Psoas muscle (tissue), 8 donors: ENCODE measurements around the gene REEP2. TPM values are rescaled to one million over a fixed set of nuclear protein-coding genes. Genes with fewer than 3 reads are reported as not detected.

Experiments used
- ATAC-seq, 4 donors: fragments of 200-7000 bp; cut with Tn5 transposase; one replicate each; pipeline ENCODE4 v1.9.1; 2020; ENCODE audit warnings: moderate library complexity in 3 of 4, mild to moderate bottlenecking in 2 of 4
- DNase-seq, 2 donors: peaks; one replicate each; pipeline ENCODE4 v3.0.0-alpha.2; 2020
- H3K27ac ChIP-seq: fragments of 200-600 bp; one replicate; pipeline ENCODE4 v1.8.0; 2022
- H3K27me3 ChIP-seq, 3 donors: fragments of 200-600 bp in 1 of 3; one replicate each; pipeline versions ENCODE4 v1.6.1 to v1.8.0; 2013 to 2022; ENCODE audit warnings: low read length in 2 of 3, mild to moderate bottlenecking in 2 of 3, moderate library complexity in 1 of 3; ENCODE audit not compliant: insufficient read depth in 3 of 3
- H3K36me3 ChIP-seq, 2 donors: fragments of 200-600 bp in 1 of 2; one replicate each; pipeline versions ENCODE4 v1.6.1 to v1.8.0; 2013 to 2022; ENCODE audit warnings: low read depth in 1 of 2, mild to moderate bottlenecking in 1 of 2, moderate library complexity in 1 of 2; ENCODE audit not compliant: insufficient read depth in 1 of 2
- H3K4me1 ChIP-seq: fragments of 200-600 bp; one replicate; pipeline ENCODE4 v1.8.0; 2022
- H3K4me3 ChIP-seq: fragments of 200-600 bp; one replicate; pipeline ENCODE4 v1.8.0; 2022; ENCODE audit warnings: mild to moderate bottlenecking
- H3K9me3 ChIP-seq: fragments of 200-600 bp; one replicate; pipeline ENCODE4 v1.8.0; 2022
- CTCF ChIP-seq: fragments of 200-600 bp; IDR thresholded peaks from one replicate; pipeline ENCODE4 v1.8.0; 2022; ENCODE audit warnings: antibody characterized with exemption
- WGBS, 3 donors: extraction: QIAGEN DNeasy Blood & Tissue Kit; methylation state at CpG; one replicate each; pipeline versions ENCODE4 v1.1.6 to v1.1.7; 2013; 5-methylcytosine and 5-hydroxymethylcytosine counted together
- intact Hi-C, 2 donors: fragments of 100-400 bp; cut with DNase I; formaldehyde crosslinking; loops; one replicate each; pipeline versions ENCODE4 v1.11.0 to v1.14.2; 2022
- polyA plus RNA-seq, 3 donors: library from polyadenylated mRNA; stranded (reverse); fragments of 200-250 nt; gene quantifications; one replicate each; pipeline ENCODE4 v1.2.3, GENCODE V29; 2013
- total RNA-seq, 4 donors: library from RNA; stranded (reverse); fragmentation: NEBNext Ultra II Directional in 2 of 4; extraction: Animal tissue kit (Norgen Biotek cat#: 25700) in 2 of 4; gene quantifications; one replicate each; pipeline versions ENCODE4 v1.2.1 to v1.2.4, GENCODE V29; 2021 to 2023
- donor health status: healthy with polysubstance abuse.
- donor health status: DM: no; HTN: no; CAD: no; lungs with moderate emphysema.
- donor health status: Bipolar disorder and iron deficiency.
- donor health status: healthy.
- donor health status: DM: yes; HTN: yes; CAD: no.
- donor health status: DM: no; HTN: no; CAD: no.
- donor health status: DM: no; HTN: no; CAD: no.
- donor health status: DM: yes; HTN: yes; CAD: no.

The REEP2 gene
- total and polyA plus RNA-seq, 7 donors: 0.85 to 6.6 (median 2.4) TPM

- Histone ChIP-seq H3K9me3 (no peaks in the 10 kb centered on the region), H3K4me1 (no peaks in the 10 kb centered on the region), H3K27me3 (no peaks in the 10 kb centered on the region), H3K27ac (no peak overlapping the region), H3K4me3 (no peak overlapping the region), H3K36me3 (no peaks in the 10 kb centered on the region)
- intact Hi-C loops: no loop called here
- ATAC-seq: no peak
- peak in 1 of 2 donors; percentile 76 for DNase-seq
- WGBS, 3 donors: 66 to 73% (median 69%) methylated on average over 11 of the region's 11 CpGs
- TF ChIP-seq CTCF: no peak
These were observed 20.6 kb downstream of the REEP2 start for GRCh38 chr5:138459311-138459933.

- no peaks in the 10 kb centered on the region for H3K9me3 ChIP-seq
- ATAC-seq (no peak), DNase-seq (no peak)
- WGBS, 3 donors: 76 to 80% (median 76%) methylated on average over 4 of the region's 4 CpGs
- H3K4me1 ChIP-seq: no peaks in the 10 kb centered on the region
- no peak for TF ChIP-seq CTCF
- no peak overlapping the region for H3K4me3 ChIP-seq
- intact Hi-C loops: no loop called here
- no peaks in the 10 kb centered on the region for H3K36me3 ChIP-seq
- H3K27ac ChIP-seq: no peak overlapping the region
- H3K27me3 ChIP-seq: no peaks in the 10 kb centered on the region
These were observed 21.3 kb downstream of the REEP2 start for GRCh38 chr5:138460032-138460693.

- intact Hi-C loops: no loop called here
These were observed 22.7 kb downstream of the REEP2 start for GRCh38 chr5:138461343-138462125.

GRCh38 chr5:138463419-138464007, 24.7 kb downstream of the REEP2 start:
- H3K9me3 ChIP-seq: no peaks in the 10 kb centered on the region
- peaks cover 4 to 6% of the 10 kb centered on the region in 2 donors for H3K36me3 ChIP-seq
- no peak for TF ChIP-seq CTCF
- H3K27me3 ChIP-seq: no peaks in the 10 kb centered on the region
- no peak for DNase-seq
- intact Hi-C loops: loop anchor here in 1 of 2 donors (1.0 kb wide), 2 partner anchors 40 to 79 kb away; no protein-coding TSS in a partner anchor
- peak overlapping the region; percentile 93 for H3K4me3 ChIP-seq
- H3K27ac ChIP-seq: peak overlapping the region; percentile 99
- WGBS, 3 donors: 12 to 17% (median 13%) methylated on average over 21 of the region's 21 CpGs
- ATAC-seq: no peak
- H3K4me1 ChIP-seq: peaks cover 5% of the 10 kb centered on the region

More at GRCh38 chr5:138461343-138462125, 22.7 kb downstream of the REEP2 start:
- no peak overlapping the region for H3K4me3 ChIP-seq
- DNase-seq (peak in 1 of 2 donors; percentile 44), ATAC-seq (no peak)
- no peak overlapping the region for H3K27ac ChIP-seq
- no peaks in the 10 kb centered on the region for H3K36me3 ChIP-seq
- no peaks in the 10 kb centered on the region for H3K27me3 ChIP-seq
- H3K9me3 ChIP-seq: no peaks in the 10 kb centered on the region
- WGBS, 3 donors: 67 to 76% (median 68%) methylated on average over 11 of the region's 11 CpGs
- no peak for TF ChIP-seq CTCF
- peaks cover 4% of the 10 kb centered on the region for H3K4me1 ChIP-seq
